H1 (cell line): ENCODE data around the gene YIPF3. TPM values are rescaled to one million over a fixed set of nuclear protein-coding genes. Genes with fewer than 3 reads are reported as not detected.

ENCODE experiments used
- ATF2 ChIP-seq: IDR thresholded peaks from 2 replicates; pipeline ENCODE4 v1.6.1; 2012; ENCODE audit warnings: low read length, inconsistent platforms
- BACH1 ChIP-seq: IDR thresholded peaks from 2 replicates; pipeline ENCODE4 v1.6.1; 2012; ENCODE audit warnings: low read length, improper control_type of control experiment
- NANOG ChIP-seq: IDR thresholded peaks from 2 replicates; pipeline ENCODE4 v1.6.1; 2011; ENCODE audit warnings: low read length, low read depth, mild to moderate bottlenecking, inconsistent platforms; ENCODE audit not compliant: insufficient read depth, poor library complexity, severe bottlenecking
- RFX5 ChIP-seq: IDR thresholded peaks from 2 replicates; pipeline ENCODE4 v1.6.1; 2011; ENCODE audit warnings: low read depth, low read length, improper control_type of control experiment, borderline replicate concordance
- SIX5 ChIP-seq: IDR thresholded peaks from 2 replicates; pipeline ENCODE4 v1.6.1; 2011; ENCODE audit warnings: mild to moderate bottlenecking, low read depth, low read length
- SP1 ChIP-seq: IDR thresholded peaks from 2 replicates; pipeline ENCODE4 v1.6.1; 2011; ENCODE audit warnings: low read depth, low read length
- polyA plus RNA-seq, 7 experiments: library from polyadenylated mRNA; depleted of rRNA in 3 of 7; stranded (reverse) in 5 of 7; unstranded in 2 of 7; fragments of >200 nt in 5 of 7; fragments of 200-250 nt in 2 of 7; gene quantifications; 1 replicate in 5 of 7; 2 replicates in 1 of 7; 4 replicates in 1 of 7; pipeline versions ENCODE4 v1.2.1 to v1.2.3, GENCODE V29; 2011 to 2013; ENCODE audit warnings: missing spikeins in 2 of 7, mixed read lengths in 2 of 7
- total RNA-seq: library from RNA; stranded (reverse); fragmentation: NEBNext Ultra II Directional; extraction: Animal tissue kit (Norgen Biotek cat#: 25700); gene quantifications from 2 replicates; pipeline ENCODE4 v1.2.1, GENCODE V29; 2021

YIPF3 gene
- total and polyA plus RNA-seq, 2 of the 8 experiments (the other 6 are each of a cell fraction or from before 2014, with no cell fraction given), result 77.2 to 225 TPM

GRCh38 chr6:43493230-43493629 is 23.5 kb downstream of the YIPF3 start (continued):
- TF ChIP-seq RFX5, result no peak
- no peak for TF ChIP-seq ATF2
- no peak for TF ChIP-seq SP1
- TF ChIP-seq NANOG, result no peak
- no peak for TF ChIP-seq SIX5
- TF ChIP-seq BACH1, result no peak
